ENCODE measurements around the gene NSD2. TPM values are rescaled to one million over a fixed set of nuclear protein-coding genes. Genes with fewer than 3 reads are reported as not detected.

NSD2 gene
- total RNA-seq, 1 donor from 2014 or later: 60.4 TPM

GRCh38 chr4:1978741-1979476 lies 107.7 kb downstream of the NSD2 start:
- intact Hi-C loops (cut with DNase I): no loop called here
- no peak for DNase-seq (ENCODE audit: low spot score)

- no peak for DNase-seq (ENCODE audit: low spot score)
- intact Hi-C loops (cut with DNase I): no loop called here
Measured at GRCh38 chr4:1979477-1980196, 108.4 kb downstream of the NSD2 start.

- intact Hi-C loops (cut with DNase I): no loop called here
- DNase-seq (ENCODE audit: low spot score): no peak
Measured at GRCh38 chr4:1980561-1981041, 109.4 kb downstream of the NSD2 start.

- intact Hi-C loops (cut with DNase I): no loop called here
- no peak for DNase-seq (ENCODE audit: low spot score)
Measured at GRCh38 chr4:1981251-1982058, 110.3 kb downstream of the NSD2 start.

- intact Hi-C loops (cut with DNase I): no loop called here
Measured at GRCh38 chr4:1982124-1983052, 111.2 kb downstream of the NSD2 start.

GRCh38 chr4:1983053-1983845 lies 112.1 kb downstream of the NSD2 start:
- no peak for DNase-seq (ENCODE audit: low spot score)
- intact Hi-C loops (cut with DNase I): no loop called here

More at GRCh38 chr4:1982124-1983052, 111.2 kb downstream of the NSD2 start:
- DNase-seq (ENCODE audit: low spot score): no peak

- DNase-seq (ENCODE audit: low spot score): no peak
- intact Hi-C loops (cut with DNase I): no loop called here
Measured at GRCh38 chr4:1983846-1984405, 112.7 kb downstream of the NSD2 start.

GRCh38 chr4:1984406-1985191 lies 113.4 kb downstream of the NSD2 start:
- intact Hi-C loops (cut with DNase I): no loop called here

GRCh38 chr4:1985294-1985693 lies 114.1 kb downstream of the NSD2 start:
- intact Hi-C loops (cut with DNase I): no loop called here
- DNase-seq (ENCODE audit: low spot score): no peak

More at GRCh38 chr4:1984406-1985191, 113.4 kb downstream of the NSD2 start:
- no peak for DNase-seq (ENCODE audit: low spot score)

GRCh38 chr4:1985780-1986577 lies 114.8 kb downstream of the NSD2 start:
- DNase-seq (ENCODE audit: low spot score): no peak
- intact Hi-C loops (cut with DNase I): no loop called here

- intact Hi-C loops (cut with DNase I): no loop called here
- no peak for DNase-seq (ENCODE audit: low spot score)
Measured at GRCh38 chr4:1986578-1987210, 115.5 kb downstream of the NSD2 start.

GRCh38 chr4:1987296-1987695 lies 116.1 kb downstream of the NSD2 start:
- intact Hi-C loops (cut with DNase I): no loop called here
- DNase-seq (ENCODE audit: low spot score): no peak

GRCh38 chr4:1987721-1988326 lies 116.6 kb downstream of the NSD2 start:
- no peak for DNase-seq (ENCODE audit: low spot score)
- intact Hi-C loops (cut with DNase I): no loop called here

GRCh38 chr4:1988327-1988724 lies 117.1 kb downstream of the NSD2 start:
- intact Hi-C loops (cut with DNase I): no loop called here

GRCh38 chr4:1989533-1990347 lies 118.5 kb downstream of the NSD2 start:
- intact Hi-C loops (cut with DNase I): no loop called here
- no peak for DNase-seq (ENCODE audit: low spot score)

More at GRCh38 chr4:1988327-1988724, 117.1 kb downstream of the NSD2 start:
- DNase-seq (ENCODE audit: low spot score): no peak
